ENCODE data around the gene RREB1.

RREB1 gene

DNA sequence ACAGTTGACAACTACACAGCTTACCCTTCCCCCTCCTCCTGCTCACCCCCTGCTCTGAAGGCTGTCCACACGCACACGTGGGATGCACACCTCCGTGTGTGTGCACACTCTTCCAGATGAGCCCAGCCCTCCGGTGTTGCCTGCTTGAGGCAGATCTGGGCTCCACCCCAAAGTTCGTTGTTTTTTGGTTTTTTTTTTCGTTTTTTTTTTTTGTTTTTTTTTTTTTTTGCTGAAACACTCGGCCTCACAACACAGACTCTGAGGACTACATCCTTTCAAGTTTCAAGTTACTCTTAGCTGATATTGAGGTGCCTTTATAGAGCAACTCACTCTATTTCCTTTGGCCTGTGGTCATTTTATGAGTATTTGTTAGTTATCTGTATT lies 88.2 kb downstream of the RREB1 start:
- DNase-seq, result no peak

DNA sequence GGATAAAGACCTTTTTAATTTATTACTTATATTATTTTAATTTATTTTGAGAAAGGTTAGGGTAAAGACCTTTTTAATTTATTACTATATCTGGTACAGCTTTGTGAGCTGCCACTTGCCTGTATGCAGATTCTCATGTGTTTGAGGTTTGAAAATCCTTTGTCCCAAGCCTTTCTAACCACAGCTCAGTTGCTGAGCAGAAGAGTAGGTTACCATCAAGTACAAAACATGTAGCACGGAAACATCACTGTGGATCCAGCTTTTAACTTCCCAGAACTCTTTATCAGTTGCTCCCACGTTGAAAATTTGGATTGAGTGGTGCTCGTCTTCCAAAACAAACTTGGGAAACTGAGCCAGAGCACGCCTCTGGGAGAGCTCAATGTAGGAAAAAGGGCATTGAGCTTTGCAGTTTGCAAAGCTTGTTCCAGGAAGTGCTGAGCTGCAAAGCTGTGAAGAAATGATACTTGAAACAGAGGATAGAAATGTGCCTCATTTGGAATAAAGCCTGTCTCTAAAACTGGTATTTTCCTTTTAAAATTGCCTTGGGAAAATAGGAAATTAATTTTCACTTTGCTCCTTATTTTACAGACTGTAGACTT lies 89.0 kb downstream of the RREB1 start:
- no peak for DNase-seq

DNA sequence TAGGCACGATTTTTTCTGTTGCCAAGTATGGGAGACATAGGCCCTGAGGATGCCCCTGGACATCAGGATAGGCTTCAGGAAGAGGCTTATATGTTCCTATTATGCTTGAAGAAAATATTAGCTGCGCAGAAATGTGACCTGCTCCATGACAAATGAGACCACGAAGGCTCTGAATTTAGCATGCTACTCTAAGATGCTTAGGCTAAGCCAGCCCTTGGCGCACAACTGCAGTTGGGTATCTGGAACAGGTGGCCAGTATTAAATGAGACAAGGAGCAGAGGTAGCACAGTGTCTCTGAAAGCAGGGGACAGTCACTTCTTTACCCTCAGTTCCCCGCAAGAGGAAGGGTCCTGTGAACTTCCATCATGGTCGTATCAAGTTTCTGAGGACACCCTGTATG lies 90.0 kb downstream of the RREB1 start:
- no peak for DNase-seq

DNA sequence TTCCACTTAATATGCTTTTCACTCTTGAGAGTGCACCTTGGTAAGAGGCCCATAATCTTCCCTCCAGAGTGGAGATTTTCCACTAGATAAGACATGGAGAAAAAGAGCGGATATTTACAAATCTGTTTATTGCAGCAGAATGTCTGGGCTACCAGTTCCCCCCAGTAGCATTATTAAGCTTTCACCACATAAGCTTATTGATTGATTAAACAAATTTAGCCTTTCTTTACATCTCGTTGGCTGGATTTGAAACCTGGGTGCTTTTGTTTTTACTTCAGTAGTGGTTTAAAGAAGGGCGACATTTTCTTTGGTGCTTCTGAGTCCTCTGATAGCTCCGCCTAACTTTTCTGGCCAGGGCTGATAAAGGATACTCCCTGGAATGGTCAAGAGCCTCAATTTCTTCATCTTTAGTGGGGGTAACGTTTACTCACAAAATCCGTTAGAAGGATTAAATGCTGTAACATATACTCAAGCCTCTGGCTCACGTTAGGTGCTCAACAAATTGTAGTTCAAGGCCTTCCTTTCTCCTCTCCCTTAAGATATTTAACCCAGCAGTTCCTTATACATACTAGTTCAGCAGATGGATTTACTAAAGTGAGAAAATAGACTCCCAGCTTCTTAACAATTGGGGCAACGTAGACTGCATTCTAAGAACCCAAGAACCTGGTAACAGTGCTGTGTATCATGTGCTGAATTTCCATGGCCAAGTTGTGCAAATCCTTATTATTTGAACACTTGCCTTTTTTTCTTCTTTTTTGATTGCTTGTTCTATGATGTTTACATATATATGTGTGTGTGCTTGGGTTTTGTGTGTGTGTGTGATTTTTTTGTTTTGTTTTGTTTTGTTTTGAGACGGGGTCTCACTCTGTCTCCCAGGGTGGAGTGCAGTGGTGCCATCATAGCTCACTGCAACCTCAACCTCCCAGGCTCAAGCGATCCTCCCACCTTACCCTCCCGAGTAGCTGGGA lies 91.4 kb downstream of the RREB1 start:
- DNase-seq, result no peak

DNA sequence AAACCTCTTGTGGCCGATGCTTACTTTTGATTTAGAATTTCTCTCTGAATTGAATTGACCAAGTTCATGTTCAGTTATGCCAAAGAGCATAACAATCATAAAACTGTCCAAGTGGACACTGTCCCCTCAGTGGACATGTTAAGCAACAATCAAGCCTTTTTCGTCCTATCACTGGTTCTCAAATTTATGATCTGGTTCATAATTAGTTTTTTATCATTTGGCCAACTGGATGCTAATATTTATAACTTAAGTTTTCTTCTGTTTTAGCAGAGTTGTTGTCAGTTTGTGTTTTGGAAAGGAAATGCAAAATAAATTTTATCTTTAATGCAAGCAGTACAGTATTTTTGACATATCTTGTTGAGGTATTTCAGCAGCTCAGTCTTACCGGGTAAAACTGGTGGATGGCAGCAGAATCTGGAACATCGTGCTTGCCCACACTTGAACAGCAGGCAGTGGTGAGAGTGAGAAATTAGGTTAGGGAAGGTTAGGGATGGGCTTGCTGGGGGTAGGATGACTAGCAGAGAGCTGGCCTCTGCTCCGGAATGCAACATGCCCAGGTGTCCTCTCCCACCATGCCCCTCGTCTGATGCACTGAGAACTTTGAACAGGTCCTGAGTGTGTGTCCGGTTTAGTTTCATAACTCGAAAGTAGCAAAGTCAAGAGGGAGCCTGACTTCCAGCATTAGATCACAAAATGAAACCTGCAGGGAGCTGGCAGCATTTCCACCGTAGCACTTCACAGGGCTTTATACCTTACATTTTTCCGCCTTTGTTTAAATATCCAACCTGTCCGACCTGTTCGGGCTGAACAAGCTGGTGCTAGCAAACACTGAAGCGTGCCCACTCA lies 93.1 kb downstream of the RREB1 start:
- DNase-seq, result no peak

DNA sequence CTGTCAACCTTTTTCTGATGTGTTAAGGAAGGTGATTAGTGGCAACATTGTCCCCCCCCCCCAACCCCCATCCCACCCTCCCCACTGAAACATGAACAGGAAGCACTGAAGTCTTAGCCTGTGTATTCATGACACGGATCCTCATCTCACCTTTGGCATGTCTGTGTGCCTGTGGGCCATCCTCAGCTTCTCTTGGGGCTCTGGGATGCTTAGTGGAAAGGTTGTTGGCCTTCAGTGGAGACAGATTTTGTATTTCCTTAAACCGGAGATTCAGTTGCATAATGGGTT lies 93.6 kb downstream of the RREB1 start:
- no peak for DNase-seq

DNA sequence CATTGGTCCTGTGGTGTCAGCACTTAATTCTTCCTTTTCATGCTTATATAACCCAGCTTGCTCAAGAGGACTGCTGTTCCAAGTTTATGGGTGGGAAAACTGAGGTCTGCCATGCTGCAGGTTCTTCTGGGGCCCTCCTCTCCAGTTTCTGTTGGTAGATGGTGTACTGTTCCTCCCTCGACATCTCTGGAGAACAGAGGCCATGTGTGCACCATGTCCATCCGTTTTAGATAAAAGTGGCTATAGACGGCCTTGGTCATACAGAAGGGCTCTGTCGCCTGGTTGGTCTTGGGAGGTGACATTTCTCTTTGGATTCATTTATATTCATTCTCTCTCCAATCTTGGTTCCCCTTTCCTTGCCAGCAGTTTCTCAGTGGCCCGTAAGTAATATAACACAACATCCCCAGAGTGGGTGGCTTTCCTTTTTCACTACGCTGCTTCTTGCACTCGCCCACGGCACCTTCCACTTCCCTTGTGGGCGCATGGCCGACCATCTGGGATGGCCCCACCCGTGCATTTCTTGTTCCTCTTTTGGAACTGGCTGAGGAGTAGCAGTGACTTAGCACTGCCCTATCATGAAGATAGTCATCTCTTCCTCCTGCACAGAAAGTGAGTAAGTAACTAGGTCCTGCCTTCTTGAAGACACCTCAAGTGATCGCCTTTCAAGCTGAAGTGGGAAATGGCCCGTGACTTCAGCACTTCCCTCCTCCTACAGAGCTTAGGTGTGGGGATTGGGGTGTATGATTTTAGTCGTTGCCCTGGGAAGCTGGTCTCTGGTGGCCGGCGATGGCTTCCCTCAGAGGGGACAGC lies 94.2 kb downstream of the RREB1 start:
- DNase-seq, result no peak

DNA sequence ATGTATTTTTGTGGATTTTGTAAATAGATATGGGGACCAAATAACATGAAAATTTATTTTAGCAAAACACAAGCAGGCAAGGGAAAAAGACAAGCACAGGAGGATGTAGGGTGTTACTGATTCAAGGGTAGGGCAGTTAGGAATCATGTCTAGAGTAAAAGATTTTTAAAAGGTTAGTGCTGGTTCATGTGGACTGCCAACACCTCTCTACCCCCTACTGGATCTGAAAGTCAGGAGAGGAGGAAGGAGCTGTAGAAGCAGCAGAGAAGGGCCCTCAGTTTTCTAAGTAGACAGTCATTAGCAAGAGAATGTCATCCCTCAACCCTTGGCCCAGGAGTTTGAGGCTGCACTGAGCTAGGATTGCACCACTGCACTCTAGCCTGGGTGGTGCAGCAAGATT lies 95.2 kb downstream of the RREB1 start:
- DNase-seq, result no peak

DNA sequence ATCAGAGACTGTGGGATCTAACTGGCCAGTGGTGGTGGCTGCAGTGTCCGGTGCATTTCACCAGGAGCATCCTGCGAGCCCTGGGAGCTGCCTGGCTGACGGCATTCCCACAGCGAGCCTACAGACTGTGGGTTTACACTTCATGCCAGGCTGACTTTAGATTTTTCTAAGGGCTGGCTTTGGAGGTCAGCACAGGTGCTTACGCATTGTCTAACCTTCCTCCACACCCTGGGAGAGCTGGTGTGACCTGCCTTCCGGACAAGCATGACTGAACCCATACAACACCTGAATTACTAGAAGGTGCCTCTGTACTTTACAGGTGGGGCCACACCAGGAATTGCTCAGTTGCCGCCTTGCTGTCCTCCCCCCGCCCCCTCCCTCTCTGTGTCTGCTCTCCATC lies 96.2 kb downstream of the RREB1 start:
- no peak for DNase-seq

DNA sequence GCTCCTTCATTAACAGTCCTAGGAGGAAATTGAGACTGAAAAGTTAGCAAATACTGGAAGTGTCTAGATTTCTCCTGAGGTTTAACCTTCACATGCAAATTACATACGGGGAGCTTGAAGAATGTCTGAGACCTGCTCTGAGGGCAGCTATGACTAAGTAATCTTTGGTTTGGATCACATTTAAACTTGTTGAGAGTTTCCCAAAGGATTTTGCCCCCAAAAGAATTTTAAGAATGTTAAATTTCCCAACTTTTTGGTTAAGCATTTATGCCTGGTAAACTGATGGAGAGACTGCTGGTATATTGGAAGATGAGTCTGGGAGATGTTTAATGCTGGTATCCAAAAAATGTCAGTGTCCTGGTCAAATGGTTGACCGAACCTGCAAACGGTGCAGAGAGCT lies 97.0 kb downstream of the RREB1 start:
- DNase-seq, result no peak

DNA sequence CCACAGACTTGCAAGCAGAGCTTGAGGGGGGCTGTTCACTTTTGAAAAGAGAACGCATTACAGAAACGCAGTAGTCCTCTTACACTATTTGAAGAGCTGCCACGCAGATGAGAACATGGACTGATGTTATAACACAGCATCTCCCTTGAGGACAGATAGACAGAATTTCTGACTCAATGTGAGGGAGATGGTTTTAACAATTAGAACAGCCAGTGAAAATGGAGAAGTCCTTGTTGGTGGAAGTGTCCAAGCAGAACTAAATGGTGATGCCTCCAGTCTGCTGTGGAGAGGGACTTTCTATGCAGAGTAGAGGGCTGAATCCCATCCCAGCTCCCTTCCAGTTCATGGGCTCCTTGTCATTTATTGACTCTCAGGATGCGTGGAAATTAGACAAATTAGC lies 100.0 kb downstream of the RREB1 start:
- no peak for DNase-seq

DNA sequence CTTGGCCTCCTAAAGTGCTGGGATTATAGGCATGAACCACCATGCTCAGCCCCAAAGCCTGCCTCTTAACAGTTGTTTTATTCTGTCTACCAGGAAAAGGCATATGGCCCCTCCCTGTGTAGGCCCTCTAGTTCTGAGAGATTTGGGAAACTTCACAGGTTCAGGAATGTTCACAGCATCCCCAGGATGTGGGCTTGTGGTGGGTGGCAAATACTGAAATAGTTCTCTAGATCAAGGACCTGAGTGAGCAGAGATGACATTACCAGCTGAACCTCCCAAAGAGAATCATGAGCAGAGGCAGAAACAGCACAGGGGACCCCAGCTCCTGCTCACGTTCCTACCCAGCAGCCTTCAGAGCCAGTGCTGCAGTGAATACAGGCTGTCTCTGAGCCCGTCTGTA lies 105.7 kb downstream of the RREB1 start:
- no peak for DNase-seq

DNA sequence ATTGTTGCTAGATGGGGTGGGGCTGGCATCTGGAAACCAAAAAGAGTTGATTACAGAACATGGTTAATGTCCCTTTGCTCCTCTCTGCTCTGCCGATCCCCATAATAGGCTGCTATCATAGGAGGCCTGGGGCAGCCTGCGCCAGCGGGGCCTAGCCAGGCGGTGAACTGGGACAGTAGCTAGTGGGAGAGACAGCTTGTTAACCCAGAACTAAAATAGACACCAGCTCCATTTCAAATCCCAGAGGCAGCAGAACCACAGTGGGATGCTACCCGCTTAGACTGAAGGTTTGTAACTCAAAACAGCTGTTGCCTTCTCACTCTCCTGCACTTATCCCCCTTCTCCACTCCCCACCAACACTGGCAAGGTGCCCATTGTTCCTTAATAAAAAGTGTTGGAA lies 106.7 kb downstream of the RREB1 start:
- DNase-seq, result no peak

DNA sequence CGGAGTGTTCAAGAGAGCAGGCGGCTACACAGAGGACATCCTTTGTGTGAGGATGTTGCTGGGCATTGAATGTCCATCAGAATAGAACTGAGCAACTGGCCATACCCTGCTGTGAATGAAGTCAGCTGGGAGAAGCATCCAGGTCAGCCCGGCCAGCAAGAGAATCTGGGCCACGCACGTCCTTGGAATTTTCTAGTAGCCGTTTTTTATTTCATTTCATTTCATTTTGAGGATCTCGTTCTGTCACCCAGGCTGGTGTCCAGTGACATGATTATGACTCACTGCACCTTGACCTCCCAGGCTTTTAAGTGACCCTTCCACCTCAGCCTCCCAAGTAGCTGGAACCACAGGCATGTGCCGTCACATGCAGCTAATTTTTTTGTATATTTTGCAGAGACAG lies 107.4 kb downstream of the RREB1 start:
- DNase-seq, result no peak

DNA sequence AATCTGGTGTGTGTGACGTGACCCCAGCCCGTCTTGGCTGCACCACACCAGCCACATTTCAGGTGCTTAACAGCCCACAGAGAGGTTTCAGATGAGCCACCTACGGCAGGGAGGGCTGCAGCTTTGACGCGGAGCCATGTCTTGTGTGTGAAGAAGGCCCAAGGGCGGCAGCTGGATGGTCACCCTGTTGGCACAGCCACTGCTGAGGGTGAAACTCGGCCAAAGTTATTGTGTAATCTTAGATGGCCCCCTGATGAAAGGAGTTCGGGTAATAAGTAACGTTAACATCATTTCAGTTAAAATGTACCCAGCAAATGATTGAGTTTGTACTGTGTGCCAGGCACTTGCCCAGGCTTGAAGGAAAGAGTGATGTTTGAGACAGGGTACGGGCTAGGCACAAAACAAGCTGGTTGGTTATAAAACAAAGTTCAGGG lies 108.1 kb downstream of the RREB1 start:
- DNase-seq, result no peak

DNA sequence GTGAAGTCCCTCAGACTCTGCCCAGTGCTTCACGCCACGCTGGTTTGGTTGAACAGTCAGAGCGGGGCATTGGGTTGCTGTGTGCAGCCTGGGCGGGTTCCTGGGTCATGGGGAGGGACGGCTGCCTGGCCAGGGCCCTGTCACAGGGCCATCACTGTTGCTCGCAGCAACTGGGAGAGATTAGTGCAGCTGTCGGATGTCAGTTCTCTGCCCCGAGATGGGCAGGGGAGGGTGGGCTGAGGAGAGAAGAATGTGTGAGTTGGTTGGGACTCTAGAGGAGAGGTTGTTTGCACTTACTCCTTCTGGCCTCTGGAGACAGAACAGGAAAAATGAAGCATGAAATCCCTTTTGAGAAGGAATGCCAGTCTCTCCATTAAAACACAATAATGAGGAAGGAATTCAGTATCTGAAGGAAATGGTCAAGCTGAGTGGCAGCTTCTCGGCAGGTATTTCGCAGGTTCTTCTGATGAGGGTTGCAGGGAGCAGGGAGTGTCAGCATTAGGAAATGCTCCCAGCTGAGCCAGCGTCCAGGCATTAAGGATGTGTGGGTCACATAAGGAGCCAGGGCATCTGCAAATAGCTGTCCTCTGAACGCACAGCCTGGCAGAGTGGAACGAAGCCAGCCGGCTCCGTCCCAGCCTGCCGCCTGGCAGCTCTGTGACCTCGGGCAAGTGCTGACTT lies 109.3 kb downstream of the RREB1 start:
- DNase-seq, result no peak

DNA sequence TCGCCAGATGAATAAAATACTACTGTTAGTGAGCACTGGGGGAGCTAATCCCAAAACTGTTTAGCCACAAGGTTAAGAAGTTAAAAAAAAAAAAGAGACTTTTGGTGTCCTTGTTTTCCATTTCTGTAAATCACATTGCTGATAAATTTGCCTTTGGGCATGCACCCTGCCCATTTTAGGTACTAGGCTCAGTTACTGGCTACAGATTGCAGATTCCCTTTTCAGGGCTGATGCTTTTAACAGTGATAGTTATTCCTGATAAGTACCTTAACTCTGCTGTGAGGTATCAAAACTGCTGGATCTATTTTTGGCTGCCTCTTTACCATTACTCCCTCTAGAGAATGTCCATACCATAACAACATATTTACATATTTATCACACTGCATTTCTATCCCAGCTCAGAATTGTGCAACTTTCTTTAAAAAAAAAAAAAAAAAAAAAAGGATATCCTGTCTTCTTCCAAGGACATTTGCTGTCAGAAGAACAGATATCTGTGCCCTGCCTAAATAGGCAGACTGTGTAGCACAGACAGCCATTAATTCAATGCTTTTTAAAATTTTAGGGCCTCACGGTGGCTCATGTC lies 110.7 kb downstream of the RREB1 start:
- no peak for DNase-seq

DNA sequence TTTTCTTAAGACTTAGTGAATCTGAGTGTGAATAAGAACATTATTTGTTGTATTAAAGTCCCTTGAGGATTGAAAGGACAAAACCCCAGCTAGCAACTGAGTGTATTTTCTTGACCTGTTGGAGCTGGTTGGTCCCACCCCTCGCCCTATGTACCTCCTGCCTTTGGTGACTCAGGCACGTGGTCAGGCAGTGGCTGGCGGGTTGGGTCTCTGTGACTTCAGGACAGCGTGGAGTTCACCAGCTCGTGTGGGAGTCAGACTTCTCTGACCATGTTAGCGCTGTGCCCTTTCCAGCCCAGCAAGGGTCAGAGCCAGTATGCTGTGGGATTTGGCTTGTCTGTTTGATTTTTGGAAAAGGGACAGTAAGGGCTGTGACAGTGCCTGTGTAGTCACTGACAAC lies 111.5 kb downstream of the RREB1 start:
- no peak for DNase-seq

DNA sequence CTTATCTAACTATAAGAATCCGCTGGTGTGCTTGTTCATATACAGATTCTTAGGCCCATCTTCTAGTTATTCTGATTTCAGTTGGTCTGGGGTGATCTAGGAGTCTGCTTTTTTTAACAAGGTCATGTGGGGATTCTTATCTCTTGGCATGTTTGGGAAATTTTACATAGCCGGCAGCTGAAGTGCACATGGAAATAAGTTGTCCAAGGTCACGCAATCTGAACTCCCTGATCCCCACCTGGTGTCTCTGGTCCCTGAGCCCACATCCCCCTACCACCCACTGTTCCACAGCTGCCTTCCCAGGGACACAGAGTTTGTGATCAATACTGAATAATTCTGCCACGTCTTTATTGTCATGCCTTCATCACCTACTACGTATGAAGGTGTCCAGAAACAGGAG lies 114.4 kb downstream of the RREB1 start:
- DNase-seq, result no peak

DNA sequence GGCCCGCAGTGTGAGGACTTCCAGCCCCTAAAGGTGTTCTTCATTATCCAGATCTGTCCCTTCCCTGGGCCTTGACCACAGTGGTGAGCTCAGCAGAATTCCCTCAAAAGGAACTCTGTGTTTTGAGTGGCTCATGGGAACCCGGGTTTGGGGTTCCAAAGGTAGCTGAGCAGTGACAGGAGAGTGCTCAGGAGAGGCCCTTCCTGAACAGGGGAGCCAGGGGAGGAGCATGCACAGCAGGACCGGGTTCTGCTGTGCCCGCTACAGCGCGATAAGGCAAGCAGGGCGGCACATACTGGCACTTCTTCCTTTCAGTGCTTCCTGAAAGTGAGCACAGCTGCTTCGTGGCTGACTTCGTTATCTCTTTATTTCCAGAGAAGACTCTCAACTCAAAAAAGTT lies 117.0 kb downstream of the RREB1 start:
- DNase-seq, result no peak

DNA sequence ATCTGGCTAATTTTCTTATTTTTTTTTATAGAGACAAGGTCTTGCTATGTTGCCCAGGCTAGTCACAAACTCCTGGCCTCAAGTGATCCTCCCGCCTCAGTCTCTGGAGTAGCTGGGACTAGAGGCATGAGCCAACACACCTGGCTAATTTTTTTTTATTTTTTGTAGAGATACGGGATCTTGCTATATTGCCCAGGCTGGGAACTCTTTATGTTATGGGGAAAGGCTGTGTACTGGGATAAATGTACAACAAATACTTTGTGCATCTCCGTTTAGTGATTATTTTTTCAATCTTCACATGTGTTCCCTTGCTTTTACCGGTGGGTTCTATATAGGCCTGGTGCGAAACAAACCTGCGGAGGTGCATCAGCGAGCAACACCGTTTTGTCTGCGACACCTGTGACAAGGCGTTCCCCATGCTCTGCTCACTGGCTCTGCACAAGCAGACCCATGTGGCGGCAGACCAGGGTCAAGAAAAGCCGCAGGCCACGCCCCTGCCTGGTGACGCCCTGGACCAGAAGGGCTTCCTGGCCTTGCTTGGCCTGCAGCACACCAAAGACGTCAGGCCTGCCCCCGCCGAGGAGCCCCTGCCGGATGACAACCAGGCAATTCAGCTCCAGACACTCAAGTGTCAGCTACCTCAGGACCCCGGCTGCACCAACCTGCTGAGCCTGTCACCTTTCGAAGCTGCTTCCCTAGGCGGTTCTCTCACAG lies 121.1 kb downstream of the RREB1 start:
- no peak for DNase-seq
